ENCODE data around the gene BCDIN3D.

The BCDIN3D gene

DNA sequence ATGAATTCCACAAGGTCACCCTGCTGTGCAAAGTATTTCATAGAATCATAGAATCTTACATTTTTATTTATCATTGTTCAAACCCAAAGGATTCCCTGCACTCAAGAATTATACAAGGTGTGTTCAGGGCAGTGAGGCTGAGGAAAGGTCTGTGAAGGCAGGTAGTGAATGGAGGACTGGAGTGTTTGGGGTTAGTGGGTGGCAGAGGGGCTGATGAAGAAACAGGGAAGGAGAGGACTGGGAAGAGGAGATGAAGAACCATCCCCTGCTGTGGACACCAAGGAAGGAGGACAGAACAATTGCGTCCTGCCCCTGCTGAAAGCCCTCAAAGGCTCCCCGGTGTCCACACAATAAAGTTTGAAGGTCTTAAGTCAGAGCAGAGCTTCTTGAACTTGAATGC lies 10.8 kb upstream of the BCDIN3D start:
- ATAC-seq, result no peak
- no peak overlapping the region for H3K27ac Mint-ChIP-seq

DNA sequence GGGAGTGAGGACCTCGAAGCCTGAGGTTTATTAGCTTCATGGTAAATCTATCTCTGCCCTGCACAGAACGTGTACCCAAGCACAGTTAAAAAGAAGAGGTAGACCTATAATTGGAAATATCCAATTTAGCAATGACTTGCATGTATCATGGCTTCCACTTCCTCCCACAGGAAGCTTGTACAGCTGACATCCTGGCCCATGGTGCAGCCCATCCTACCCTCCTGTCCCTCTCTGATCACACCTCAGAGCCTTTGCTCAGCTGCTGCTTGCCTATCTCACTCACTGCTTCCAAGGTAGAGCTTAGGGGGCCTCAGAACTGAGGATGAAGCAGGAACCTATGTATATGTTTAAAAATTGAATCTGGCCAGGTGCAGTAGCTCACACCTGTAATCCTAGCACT lies 4.3 kb upstream of the BCDIN3D start:
- no peaks in the 10 kb centered on the region for H3K36me3 Mint-ChIP-seq (ENCODE audit: low read depth)
- peaks cover 21% of the 10 kb centered on the region for H3K4me1 Mint-ChIP-seq
- H3K9me3 Mint-ChIP-seq, result no peaks in the 10 kb centered on the region
- no peak overlapping the region for H3K27ac Mint-ChIP-seq
- peaks cover 5% of the 10 kb centered on the region for H3K27me3 Mint-ChIP-seq
- ATAC-seq, result no peak
- no peak for DNase-seq
- no peak overlapping the region for H3K4me3 Mint-ChIP-seq

More for the DNA sequence above, 10.8 kb upstream of the BCDIN3D start:
- no peaks in the 10 kb centered on the region for H3K36me3 Mint-ChIP-seq (ENCODE audit: low read depth)
- H3K4me1 Mint-ChIP-seq, result no peaks in the 10 kb centered on the region
- DNase-seq, result no peak
- H3K27me3 Mint-ChIP-seq, result peaks cover 10% of the 10 kb centered on the region
- no peak overlapping the region for H3K4me3 Mint-ChIP-seq
- H3K9me3 Mint-ChIP-seq, result no peaks in the 10 kb centered on the region

DNA sequence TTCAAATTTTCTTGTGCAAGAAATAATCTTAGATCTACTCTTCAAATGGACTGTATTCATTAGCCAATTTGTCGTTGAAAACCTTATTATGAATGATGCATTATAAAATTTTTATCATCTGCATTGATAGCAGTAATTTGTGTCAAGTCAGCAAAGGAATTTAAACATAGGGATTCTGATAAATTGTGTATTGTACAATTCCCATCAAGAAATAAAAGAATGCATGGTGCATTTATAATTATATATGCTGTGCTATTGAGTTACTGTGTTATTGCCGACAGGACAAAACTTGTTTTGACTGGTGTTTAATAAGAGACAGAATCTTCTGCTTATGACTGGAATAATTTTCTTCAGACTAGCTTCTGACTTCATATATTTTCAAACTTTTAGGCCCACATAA lies 3.1 kb upstream of the BCDIN3D start:
- ATAC-seq, result no peak
- Mint-ChIP-seq H3K27me3 (peaks cover 3% of the 10 kb centered on the region), H3K4me1 (peaks cover 29% of the 10 kb centered on the region), H3K36me3 (ENCODE audit: low read depth) (peaks cover 2% of the 10 kb centered on the region), H3K27ac (no peak overlapping the region), H3K4me3 (no peak overlapping the region), H3K9me3 (no peaks in the 10 kb centered on the region)
- no peak for DNase-seq

- Mint-ChIP-seq H3K9me3 (no peaks in the 10 kb centered on the region), H3K27ac (peak overlapping the region; percentile 95), H3K27me3 (no peaks in the 10 kb centered on the region), H3K4me3 (peak overlapping the region; percentile 95), H3K4me1 (peaks cover 34% of the 10 kb centered on the region), H3K36me3 (ENCODE audit: low read depth) (peaks cover 2% of the 10 kb centered on the region)
- ATAC-seq, result no peak
- no peak for DNase-seq
Measured at GRCh38 chr12:49843876-49844437, 1.1 kb upstream of the BCDIN3D start.

- H3K36me3 Mint-ChIP-seq (ENCODE audit: low read depth), result peaks cover 2% of the 10 kb centered on the region
- H3K9me3 Mint-ChIP-seq, result no peaks in the 10 kb centered on the region
- H3K27ac Mint-ChIP-seq, result peak overlapping the region; percentile 95
- no peaks in the 10 kb centered on the region for H3K27me3 Mint-ChIP-seq
- H3K4me1 Mint-ChIP-seq, result peaks cover 34% of the 10 kb centered on the region
- DNase-seq, result no peak
- no peak for ATAC-seq
- H3K4me3 Mint-ChIP-seq, result peak overlapping the region; percentile 95
Measured at GRCh38 chr12:49843411-49843810, 505 bp upstream of the BCDIN3D start.

GRCh38 chr12:49838973-49839633 lies 3.8 kb downstream of the BCDIN3D start:
- Mint-ChIP-seq H3K27ac (no peak overlapping the region), H3K36me3 (ENCODE audit: low read depth) (peaks cover 5% of the 10 kb centered on the region), H3K27me3 (no peaks in the 10 kb centered on the region), H3K4me3 (no peak overlapping the region), H3K9me3 (no peaks in the 10 kb centered on the region), H3K4me1 (peaks cover 26% of the 10 kb centered on the region)
- no peak for ATAC-seq
- DNase-seq, result no peak

GRCh38 chr12:49832836-49833421 lies 10.0 kb downstream of the BCDIN3D start:
- peaks cover 13% of the 10 kb centered on the region for H3K4me1 Mint-ChIP-seq
- no peaks in the 10 kb centered on the region for H3K36me3 Mint-ChIP-seq (ENCODE audit: low read depth)
- DNase-seq (no peak), ATAC-seq (no peak)
- H3K9me3 Mint-ChIP-seq, result no peaks in the 10 kb centered on the region
- no peak overlapping the region for H3K4me3 Mint-ChIP-seq
- H3K27ac Mint-ChIP-seq, result no peak overlapping the region
- no peaks in the 10 kb centered on the region for H3K27me3 Mint-ChIP-seq

GRCh38 chr12:49831717-49832116 lies 11.2 kb downstream of the BCDIN3D start:
- H3K27ac Mint-ChIP-seq, result no peak overlapping the region
- no peaks in the 10 kb centered on the region for H3K9me3 Mint-ChIP-seq
- no peak overlapping the region for H3K4me3 Mint-ChIP-seq
- H3K27me3 Mint-ChIP-seq, result no peaks in the 10 kb centered on the region
- H3K36me3 Mint-ChIP-seq (ENCODE audit: low read depth), result no peaks in the 10 kb centered on the region
- peaks cover 20% of the 10 kb centered on the region for H3K4me1 Mint-ChIP-seq
- DNase-seq, result no peak
- no peak for ATAC-seq

DNA sequence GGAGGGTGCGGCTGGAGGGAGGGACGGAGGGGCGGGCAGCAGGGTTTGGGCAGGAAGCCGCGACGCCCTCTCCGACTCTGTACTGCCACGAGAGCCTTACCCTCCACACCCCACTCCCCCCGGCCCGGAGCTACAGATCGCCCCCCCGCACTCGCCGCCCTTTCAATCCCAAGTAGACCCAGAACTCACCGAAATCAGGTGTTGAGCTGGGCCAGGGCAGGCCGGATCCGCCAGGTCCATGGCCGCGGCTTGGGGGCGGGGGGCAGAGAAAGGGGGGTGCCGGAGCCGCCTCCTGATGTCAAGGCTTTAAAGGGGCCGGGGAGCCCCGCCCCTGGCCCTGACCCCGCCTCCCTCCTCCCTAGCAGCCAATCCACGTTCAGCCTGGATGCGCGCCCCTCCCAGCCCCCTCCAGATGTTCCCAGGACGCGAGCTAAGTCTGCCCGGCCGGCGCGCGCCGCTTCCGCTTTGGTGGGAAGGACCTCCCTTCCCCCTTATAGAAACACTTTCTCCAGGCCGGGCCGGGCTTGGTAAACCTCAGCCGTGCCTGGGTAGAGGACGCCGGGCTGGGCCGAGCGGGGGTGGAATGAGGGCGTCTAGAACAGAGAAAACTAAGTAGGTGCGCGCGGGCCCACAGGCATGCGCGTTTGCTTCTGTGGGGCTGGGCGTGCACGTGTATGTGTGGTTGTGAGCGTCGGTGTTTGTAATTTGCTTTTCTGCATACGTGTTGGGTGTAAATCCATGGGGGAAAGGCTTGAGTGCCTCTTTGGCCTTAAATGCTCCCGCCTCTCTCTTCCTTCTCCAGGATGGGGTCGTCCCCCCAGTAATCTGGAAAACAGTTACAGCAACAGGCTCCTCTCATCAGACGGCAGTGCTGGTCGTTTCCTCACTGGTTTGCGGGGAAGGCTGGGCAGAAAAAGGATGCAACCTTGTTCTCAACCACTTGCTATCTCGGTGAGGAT lies 14.5 kb downstream of the BCDIN3D start, which contains the start of gene NCKAP5L:
Gene NCKAP5L, minus strand, starts transcription at position 281 of the 959 bp plus-strand sequence. CDS start 24,369 bp downstream, outside the sequence.
- H3K27me3 Mint-ChIP-seq, result no peaks in the 10 kb centered on the region
- DNase-seq (peak; percentile 95), ATAC-seq (peak; percentile 96)
- no peaks in the 10 kb centered on the region for H3K9me3 Mint-ChIP-seq
- peak within 1 kb of the TSS; percentile 88 for H3K27ac Mint-ChIP-seq
- peak within 1 kb of the TSS; percentile 86 for H3K4me3 Mint-ChIP-seq
- no peaks in the 10 kb centered on the region for H3K36me3 Mint-ChIP-seq (ENCODE audit: low read depth)
- peaks cover 28% of the 10 kb centered on the region for H3K4me1 Mint-ChIP-seq

DNA sequence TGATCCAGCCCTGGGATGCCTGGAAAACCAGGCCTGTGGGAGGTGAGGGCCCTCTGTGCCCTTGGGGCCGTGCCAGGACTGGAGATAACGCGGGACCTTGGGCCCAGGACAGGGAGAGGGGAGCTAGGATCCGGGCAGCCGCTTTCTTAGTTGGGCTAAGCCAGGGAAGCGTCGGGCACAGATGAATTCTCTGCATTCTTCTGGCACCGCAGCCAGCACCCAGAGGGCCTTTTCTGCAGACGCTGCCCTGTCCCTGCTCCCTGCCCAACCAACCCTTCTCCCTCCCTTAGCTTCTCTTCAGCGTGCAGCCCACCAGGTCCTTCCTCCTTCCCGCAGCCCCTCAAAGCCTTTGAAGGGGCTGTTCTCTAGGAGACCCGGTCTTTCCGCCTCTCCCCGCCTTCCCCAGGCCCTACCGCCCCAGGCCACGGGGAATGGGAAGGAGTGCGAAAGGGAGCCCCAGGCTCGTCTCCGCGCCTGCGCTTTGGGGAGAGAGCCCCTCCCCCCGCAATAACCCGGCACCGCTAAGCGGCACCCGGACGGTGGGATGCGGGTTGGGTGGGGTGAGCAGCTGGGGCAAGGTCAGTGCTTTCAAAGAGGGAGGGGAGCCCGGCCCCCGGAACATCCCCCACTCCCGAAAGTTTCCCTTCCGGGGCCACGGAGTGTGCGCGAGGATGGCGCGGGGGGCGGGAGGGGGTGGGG lies 15.4 kb downstream of the BCDIN3D start:
- peak; percentile 55 for DNase-seq
- H3K9me3 Mint-ChIP-seq, result no peaks in the 10 kb centered on the region
- no peak overlapping the region for H3K27ac Mint-ChIP-seq
- peaks cover 2% of the 10 kb centered on the region for H3K36me3 Mint-ChIP-seq (ENCODE audit: low read depth)
- H3K4me3 Mint-ChIP-seq, result peak overlapping the region; percentile 86
- no peak for ATAC-seq
- H3K4me1 Mint-ChIP-seq, result peaks cover 31% of the 10 kb centered on the region
- no peaks in the 10 kb centered on the region for H3K27me3 Mint-ChIP-seq

GRCh38 chr12:49827051-49827400 lies 15.9 kb downstream of the BCDIN3D start:
- peaks cover 33% of the 10 kb centered on the region for H3K4me1 Mint-ChIP-seq
- no peak overlapping the region for H3K27ac Mint-ChIP-seq
- DNase-seq, result no peak
- H3K36me3 Mint-ChIP-seq (ENCODE audit: low read depth), result peaks cover 2% of the 10 kb centered on the region
- no peak for ATAC-seq
- H3K27me3 Mint-ChIP-seq, result no peaks in the 10 kb centered on the region
- no peaks in the 10 kb centered on the region for H3K9me3 Mint-ChIP-seq
- peak overlapping the region; percentile 86 for H3K4me3 Mint-ChIP-seq

DNA sequence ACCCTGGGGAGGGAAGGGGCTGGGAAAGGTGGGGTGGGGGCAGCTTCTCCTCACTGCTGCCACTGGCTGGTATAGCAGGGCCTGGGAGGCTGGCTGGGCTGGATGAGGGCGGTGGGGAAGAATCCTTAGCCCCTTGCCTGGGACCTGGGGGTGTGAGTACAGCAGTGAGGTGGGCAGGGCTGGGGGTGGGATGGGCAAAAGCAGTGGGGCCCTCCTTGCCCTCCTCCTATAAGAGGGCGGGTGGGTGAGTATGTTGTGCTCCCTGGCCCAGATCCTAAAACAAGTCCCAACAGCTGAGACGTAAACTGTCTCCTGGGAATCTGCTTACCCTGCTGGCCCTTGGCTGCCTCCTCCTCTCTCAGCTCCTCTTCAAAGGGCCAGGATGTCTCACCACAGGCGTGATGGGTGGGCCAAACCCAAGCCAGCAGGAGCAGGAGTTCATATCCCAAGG lies 16.9 kb downstream of the BCDIN3D start:
- ATAC-seq (no peak), DNase-seq (no peak)
- Mint-ChIP-seq H3K27ac (no peak overlapping the region), H3K9me3 (no peaks in the 10 kb centered on the region), H3K4me1 (peaks cover 44% of the 10 kb centered on the region), H3K4me3 (no peak overlapping the region), H3K36me3 (ENCODE audit: low read depth) (peaks cover 2% of the 10 kb centered on the region), H3K27me3 (no peaks in the 10 kb centered on the region)

DNA sequence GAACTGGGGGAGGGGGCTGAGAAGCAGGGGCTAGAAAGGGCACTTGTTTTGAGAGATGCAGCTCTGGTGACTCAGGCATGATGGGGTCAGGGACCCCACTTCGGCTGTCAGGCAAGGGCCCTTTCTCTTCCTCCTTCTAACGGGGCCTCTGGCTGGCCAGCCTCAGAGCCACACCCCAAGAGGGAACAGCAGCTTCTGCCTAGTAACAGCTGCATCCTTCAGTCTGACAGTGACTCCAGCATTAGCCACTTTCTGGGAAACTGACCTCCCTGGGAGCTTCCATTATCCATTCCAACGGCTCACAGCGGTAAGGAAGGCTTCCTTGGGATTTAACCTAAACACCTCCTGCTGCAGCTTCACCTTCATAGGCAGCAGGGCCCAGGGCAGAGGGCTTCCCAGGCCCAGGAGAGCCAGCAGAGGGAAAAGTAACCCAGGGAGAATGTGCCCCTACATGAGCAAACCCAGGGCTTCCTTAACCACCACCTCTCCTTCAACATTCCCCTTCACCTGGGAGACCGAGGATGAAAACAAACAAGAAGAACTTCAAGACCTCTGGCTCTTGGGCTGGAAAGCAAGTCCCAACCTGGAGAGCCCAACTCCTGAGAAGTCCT lies 17.4 kb downstream of the BCDIN3D start:
- Mint-ChIP-seq H3K9me3 (no peaks in the 10 kb centered on the region), H3K4me3 (no peak overlapping the region), H3K36me3 (ENCODE audit: low read depth) (peaks cover 2% of the 10 kb centered on the region), H3K27me3 (no peaks in the 10 kb centered on the region), H3K4me1 (peaks cover 47% of the 10 kb centered on the region), H3K27ac (no peak overlapping the region)
- ATAC-seq, result no peak
- no peak for DNase-seq

DNA sequence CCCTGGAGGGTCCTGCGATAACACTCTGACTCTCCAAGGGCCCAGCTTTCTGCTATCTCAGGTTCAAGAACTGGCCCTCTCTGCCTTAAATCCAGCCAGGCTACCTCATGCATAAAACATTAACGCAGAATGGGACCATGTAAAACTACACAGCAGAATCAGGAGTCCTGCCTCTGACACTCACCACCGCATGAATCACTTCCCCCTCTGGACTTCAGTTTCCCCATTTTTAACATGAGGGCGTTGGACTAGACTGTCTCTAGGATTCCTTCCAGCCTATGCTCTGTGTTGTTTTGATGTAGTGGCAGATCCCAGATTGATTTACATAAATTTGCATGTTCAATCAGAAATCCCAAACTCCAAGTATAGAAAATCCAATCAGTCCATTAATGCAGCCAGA lies 18.0 kb downstream of the BCDIN3D start:
- DNase-seq (no peak), ATAC-seq (no peak)
- Mint-ChIP-seq H3K4me1 (peaks cover 48% of the 10 kb centered on the region), H3K36me3 (ENCODE audit: low read depth) (peaks cover 2% of the 10 kb centered on the region), H3K9me3 (no peaks in the 10 kb centered on the region), H3K4me3 (no peak overlapping the region), H3K27ac (no peak overlapping the region), H3K27me3 (no peaks in the 10 kb centered on the region)
